ENCODE measurements around the gene RELB. TPM values are rescaled to one million over a fixed set of nuclear protein-coding genes. Genes with fewer than 3 reads are reported as not detected.

Gene RELB
- total and polyA plus RNA-seq, 2 donors (not counting 3 experiments of a cell fraction or from before 2014, with no cell fraction given): 13.2 to 14.4 TPM

DNA sequence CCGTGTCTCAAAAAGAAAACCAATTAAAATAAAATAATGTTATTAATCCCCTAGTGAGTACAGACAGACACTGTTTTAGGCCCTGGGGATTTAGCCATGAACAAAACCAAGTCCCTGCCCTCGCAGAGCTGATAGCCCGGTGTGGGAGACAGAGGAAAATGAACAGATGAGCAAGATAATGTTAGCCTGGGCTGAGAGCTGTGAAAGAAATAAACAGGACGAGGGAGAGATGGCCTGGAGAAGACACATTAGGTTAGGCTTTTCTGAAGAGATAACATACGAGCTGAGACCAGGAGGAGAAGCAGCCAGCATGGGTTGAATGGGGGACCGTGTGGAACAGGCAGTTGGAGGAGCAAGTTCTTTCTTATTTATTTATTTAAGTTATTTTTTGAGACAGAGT, 9.0 kb downstream of the RELB start:
- dilution Hi-C loops (cut with MboI; ENCODE audit: extremely low pct_ligation_motif_present, low sequenced_read_pairs): no loop called here
- intact Hi-C loops (cut with micrococcal nuclease): no loop called here
- H3K4me3 ChIP-seq (replicated peaks in 1 of 3; ENCODE audit: insufficient read depth in 1 of 3, low read depth in 1 of 3, low read length in 3 of 3): no peak overlapping the region
- DNase-seq (ENCODE audit: low read depth, low spot score): no peak
- no peak overlapping the region for H2AFZ ChIP-seq (ENCODE audit: low read depth, low read length)
- no TSS peak for BruUV-seq (replicated peaks)
- no peak for FAIRE-seq
- no peak overlapping the region for H3K27ac ChIP-seq (ENCODE audit: insufficient read depth, low read depth, low read length)
- no peak overlapping the region for H3K9ac ChIP-seq (replicated peaks; ENCODE audit: extremely low read depth, insufficient read depth, low read length)
- H3K4me2 ChIP-seq (ENCODE audit: insufficient read depth, low read length): no peak overlapping the region
- H4K20me1 ChIP-seq (replicated peaks; ENCODE audit: control insufficient read depth, extremely low read depth, insufficient read depth, low read length): no peaks in the 10 kb centered on the region
- POLR2A ChIA-PET: no interaction called here
- H3K9me1 ChIP-seq (replicated peaks; ENCODE audit: control insufficient read depth, extremely low read depth, insufficient read depth, low read length): no peaks in the 10 kb centered on the region
- H3K36me3 ChIP-seq (ENCODE audit: control insufficient read depth in 2 of 2, extremely low read depth in 1 of 2, insufficient read depth in 2 of 2, low read length in 2 of 2): peaks cover 0 to 10% of the 10 kb centered on the region in 2 experiments
- H3K4me1 ChIP-seq (ENCODE audit: control insufficient read depth, extremely low read depth, insufficient read depth, low read length): no peaks in the 10 kb centered on the region
- TF ChIP-seq EZH2 (IDR thresholded peaks at IDR 0.05; ENCODE audit: borderline replicate concordance, low read depth, low read length, severe bottlenecking) (no peak), GATA2 (IDR thresholded peaks at IDR 0.05; ENCODE audit: insufficient read depth, insufficient read length, low read depth, low read length) (no peak), MYC (IDR thresholded peaks at IDR 0.05; ENCODE audit: low read depth, low read length) (no peak), JUN (IDR thresholded peaks at IDR 0.05; ENCODE audit: borderline replicate concordance, insufficient read depth, insufficient read length, low read depth) (no peak), POLR2A (IDR thresholded peaks at IDR 0.05; ENCODE audit: low read depth, low read length) (no peak), POLR2AphosphoS5 (IDR thresholded peaks at IDR 0.05; ENCODE audit: insufficient read depth, low read depth, low read length) (no peak), FOS (IDR thresholded peaks at IDR 0.05; ENCODE audit: borderline replicate concordance, insufficient read depth, low read length) (no peak)
- TF ChIP-seq, protein P1, sequence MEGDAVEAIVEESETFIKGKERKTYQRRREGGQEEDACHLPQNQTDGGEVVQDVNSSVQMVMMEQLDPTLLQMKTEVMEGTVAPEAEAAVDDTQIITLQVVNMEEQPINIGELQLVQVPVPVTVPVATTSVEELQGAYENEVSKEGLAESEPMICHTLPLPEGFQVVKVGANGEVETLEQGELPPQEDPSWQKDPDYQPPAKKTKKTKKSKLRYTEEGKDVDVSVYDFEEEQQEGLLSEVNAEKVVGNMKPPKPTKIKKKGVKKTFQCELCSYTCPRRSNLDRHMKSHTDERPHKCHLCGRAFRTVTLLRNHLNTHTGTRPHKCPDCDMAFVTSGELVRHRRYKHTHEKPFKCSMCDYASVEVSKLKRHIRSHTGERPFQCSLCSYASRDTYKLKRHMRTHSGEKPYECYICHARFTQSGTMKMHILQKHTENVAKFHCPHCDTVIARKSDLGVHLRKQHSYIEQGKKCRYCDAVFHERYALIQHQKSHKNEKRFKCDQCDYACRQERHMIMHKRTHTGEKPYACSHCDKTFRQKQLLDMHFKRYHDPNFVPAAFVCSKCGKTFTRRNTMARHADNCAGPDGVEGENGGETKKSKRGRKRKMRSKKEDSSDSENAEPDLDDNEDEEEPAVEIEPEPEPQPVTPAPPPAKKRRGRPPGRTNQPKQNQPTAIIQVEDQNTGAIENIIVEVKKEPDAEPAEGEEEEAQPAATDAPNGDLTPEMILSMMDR (IDR thresholded peaks at IDR 0.05; ENCODE audit: extremely low read depth in 1 of 2, insufficient read depth in 1 of 2, low read depth in 1 of 2, low read length in 2 of 2): no peak
- TF ChIP-seq, protein P2, sequence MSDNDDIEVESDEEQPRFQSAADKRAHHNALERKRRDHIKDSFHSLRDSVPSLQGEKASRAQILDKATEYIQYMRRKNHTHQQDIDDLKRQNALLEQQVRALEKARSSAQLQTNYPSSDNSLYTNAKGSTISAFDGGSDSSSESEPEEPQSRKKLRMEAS (IDR thresholded peaks at IDR 0.05; ENCODE audit: insufficient read depth, insufficient read length): no peak
- CTCF ChIA-PET: no interaction called here
- no peaks in the 10 kb centered on the region for H3K79me2 ChIP-seq (ENCODE audit: control insufficient read depth, insufficient read depth, low read length)
- H3K27me3 ChIP-seq (ENCODE audit: control insufficient read depth in 2 of 2, insufficient read depth in 2 of 2, low read length in 2 of 2): no peaks in the 10 kb centered on the region
- no peaks in the 10 kb centered on the region for H3K9me3 ChIP-seq (replicated peaks; ENCODE audit: control insufficient read depth, insufficient read depth, low read length)
